GM19239 (cell line): ENCODE measurements around the gene TOE1.
"Not testable (repeated sequence)": the region's sequence is repeated elsewhere in the genome, so short reads cannot be mapped to it uniquely, and the experiment has no call there.

Experiments used
- DNase-seq: peaks from one replicate; pipeline ENCODE4 v3.0.0; 2011; ENCODE audit warnings: low spot score; ENCODE audit not compliant: insufficient read length
- FAIRE-seq: peaks from 2 replicates; lab custom pipeline; 2011; peaks lifted over from hg19 to GRCh38; lab: Jason Lieb, UNC

Gene TOE1

DNA sequence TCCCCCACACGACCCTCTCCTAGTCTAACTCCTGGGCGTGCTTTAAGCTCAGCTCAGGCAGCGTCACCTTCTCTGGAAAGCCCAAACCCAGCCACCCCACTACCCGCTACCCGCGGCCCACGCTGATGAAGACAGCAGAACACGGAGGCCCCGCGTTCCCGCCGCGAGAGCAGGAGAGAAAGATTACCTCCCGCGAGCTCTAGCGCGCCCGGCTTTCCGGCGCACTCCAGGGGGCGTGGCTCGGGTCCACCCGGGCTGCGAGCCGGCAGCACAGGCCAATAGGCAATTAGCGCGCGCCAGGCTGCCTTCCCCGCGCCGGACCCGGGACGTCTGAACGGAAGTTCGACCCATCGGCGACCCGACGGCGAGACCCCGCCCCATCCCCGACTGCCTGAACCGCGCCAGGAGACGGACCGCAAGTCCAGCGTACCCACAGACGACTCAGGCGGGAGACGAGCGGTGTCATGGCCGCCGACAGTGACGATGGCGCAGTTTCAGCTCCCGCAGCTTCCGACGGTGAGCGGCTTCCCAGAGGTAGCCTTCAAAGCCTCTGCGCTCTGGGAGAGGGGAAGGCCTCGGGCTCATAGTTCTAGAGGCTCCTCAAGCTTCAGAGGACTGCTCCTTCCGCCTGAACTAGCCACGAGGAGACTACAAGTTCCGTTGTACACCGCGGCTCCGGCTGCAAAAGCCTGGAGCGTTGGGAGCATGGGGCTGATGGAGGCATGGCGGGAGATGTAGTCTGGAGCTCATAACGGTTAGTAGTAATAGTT is at the start of gene TOE1, which contains the start of gene MUTYH:
TSS of gene TOE1 (plus strand) at position 382 of the 770 bp plus-strand sequence. CDS start at position 465, 83 bp downstream.
TSS of gene MUTYH (minus strand) at position 652 of the 770 bp plus-strand sequence. CDS start 5,935 bp downstream, outside the sequence.
- peak; percentile 83 for DNase-seq
- peak; percentile 90 for FAIRE-seq

DNA sequence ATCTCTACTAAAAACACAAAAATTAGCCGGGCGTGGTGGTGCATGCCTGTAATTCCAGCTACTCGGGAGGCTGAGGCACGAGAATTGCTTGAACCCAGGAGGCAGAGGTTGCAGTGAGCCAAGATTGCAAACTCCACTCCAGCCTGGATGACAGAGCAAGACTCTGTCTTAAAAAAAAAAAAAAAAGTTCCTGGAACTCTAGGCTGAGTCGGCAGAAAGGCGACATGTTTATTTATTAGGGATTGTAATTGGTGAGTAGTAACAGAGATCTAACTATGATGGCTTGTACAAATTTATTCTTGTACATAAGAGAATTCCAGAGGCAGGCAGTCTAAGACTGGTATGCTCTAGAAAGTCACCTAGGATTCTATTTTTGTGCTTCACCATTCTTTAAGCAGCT is 49.0 kb upstream of the TOE1 start:
- DNase-seq, FAIRE-seq: not testable (repeated sequence)

DNA sequence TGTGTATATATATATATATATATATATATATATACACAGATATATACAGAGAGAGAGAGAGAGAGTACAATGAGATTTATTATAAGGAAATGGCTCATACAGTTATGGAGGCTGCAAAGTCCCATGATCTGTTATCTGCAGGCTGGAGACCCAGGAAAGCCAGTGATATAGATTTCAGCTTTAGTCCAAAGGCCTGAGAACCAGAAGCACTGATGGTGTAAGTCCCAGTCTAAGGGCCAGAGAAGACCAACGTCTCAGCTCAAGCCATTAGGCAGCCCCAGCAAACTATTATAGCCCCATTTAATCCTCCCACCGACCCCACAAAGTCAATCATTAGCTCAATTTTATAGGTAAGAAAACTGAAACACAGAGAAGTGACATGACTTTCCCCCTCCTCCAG is 48.3 kb upstream of the TOE1 start:
- FAIRE-seq = no peak
- DNase-seq = no peak

DNA sequence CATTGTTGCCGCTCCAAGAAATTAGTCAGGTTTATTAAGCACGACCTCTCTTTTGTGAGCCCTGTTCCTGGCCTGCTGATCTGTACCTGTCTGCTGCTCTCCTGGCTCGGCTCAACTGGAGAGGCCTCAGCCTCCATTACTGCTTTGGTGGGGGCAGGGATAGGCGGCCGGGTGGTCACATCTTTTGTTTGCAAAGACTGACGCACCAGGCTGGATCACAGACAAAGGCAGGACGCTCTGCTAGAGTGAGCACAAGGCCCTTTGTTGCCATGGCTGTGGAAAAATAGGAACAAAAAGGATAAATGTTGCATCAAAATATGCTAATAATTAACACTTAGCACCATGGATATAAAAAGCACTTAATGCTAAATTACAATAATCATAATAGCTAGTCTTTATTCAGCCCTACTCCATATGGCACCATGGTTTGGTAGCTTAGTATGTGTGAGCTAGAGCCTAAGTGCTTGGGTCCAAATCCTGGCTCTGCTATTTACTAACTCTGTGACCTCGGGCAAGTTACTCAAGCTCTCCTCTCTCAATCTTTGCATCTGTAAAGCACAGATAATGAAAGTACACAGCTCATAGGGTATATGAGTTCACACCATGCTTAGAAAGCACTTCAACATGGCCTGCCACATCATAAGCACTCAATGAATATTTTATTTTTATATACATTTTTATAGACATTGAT is 42.2 kb upstream of the TOE1 start:
- DNase-seq (no peak), FAIRE-seq (no peak)

DNA sequence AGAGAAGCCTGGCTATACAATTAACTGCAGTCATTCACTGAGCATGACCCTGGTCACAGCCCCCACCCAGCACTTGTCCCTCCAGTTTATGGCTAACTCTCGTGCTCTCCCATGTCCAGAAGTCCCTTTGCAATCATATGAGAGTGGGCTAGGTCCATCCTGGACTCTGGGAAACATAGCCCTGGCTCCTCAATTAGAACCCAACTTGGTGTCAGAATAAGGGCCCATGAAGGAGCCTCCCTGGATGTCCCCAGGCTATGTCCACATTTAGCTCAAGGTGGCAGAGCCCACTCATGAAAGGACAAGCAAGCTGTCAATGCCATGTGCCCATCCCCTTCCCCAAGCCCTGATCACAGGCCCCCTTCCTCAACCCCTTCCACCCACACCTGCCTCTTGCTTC is 40.7 kb upstream of the TOE1 start:
- DNase-seq (no peak), FAIRE-seq (no peak)

DNA sequence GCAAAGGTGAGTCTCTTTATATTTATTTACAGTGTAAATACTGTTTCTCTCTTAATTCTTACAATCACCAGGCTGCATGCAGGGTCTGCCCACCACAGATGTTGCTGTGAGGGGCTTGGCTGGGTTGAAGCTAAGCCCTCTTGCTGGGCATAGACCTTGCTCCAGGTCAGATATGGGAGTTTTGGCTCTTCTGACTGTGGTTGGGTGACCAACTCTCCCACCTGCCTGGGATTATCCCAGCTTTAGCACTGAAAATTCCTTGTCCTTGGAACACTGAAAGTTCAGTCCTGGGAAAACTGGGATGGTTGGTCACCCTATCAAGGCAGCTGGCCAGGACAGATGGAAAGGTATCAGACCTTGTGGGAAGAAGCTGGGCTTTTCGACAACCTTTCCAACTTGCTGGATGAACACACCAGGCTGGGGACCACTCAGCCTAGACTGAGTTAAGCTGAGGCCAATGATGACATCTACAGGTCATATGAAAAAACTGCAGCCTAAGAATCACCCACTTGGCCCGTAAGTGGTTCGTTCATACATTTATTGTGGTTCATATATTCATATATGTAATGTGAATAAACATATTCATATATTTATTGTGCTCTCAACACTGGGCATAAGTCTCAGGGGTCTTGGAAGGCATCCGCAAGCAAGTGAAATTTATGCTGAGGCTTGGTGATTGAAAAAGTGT is 39.8 kb upstream of the TOE1 start:
- FAIRE-seq = peak; percentile 94
- peak; percentile 25 for DNase-seq

DNA sequence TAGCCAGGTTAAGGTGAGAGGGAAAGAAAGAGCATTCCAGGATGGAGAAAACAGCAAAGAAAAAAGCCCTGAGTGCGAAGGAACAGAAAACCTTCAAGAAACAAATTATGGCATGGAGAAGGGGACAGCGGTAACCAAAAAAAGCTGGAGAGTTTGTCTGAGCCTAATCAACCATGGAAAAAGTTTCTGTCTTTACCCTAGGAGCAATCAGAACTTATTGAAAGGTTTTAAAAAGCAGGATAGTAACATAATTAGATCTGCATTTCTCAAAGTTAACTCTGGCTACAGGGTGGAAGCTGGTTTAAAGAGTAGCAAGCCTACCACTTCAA is 39.3 kb upstream of the TOE1 start:
- DNase-seq (no peak), FAIRE-seq (no peak)

DNA sequence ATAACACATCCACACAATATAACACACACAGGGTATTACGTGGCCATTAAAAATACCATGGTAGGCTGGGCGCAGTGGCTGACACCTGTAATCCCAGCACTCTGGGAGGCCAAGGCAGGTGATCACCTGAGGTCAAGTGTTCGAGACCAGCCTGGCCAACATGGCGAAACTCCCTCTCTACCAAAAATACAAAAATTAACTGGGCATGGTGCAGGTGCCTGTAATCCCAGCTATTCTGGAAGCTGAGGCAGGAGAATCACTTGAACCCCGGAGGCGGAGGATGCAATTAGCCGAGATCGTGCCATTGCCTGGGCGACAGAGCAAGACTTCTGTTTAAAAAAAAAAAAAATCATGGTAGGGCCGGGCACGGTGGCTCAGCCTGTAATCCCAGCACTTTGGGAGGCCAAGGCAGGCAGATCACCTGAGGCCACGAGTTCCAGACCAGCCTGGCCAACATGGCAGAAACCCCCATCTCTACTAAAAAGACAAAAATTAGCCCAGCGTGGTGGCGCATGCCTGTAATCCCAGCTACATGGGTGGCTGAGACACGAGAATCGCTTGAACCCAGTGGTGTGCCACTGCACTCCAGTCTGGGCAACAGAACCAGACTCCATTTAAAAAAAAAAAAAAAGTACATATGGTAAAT is 37.3 kb upstream of the TOE1 start:
- no peak for FAIRE-seq
- no peak for DNase-seq

DNA sequence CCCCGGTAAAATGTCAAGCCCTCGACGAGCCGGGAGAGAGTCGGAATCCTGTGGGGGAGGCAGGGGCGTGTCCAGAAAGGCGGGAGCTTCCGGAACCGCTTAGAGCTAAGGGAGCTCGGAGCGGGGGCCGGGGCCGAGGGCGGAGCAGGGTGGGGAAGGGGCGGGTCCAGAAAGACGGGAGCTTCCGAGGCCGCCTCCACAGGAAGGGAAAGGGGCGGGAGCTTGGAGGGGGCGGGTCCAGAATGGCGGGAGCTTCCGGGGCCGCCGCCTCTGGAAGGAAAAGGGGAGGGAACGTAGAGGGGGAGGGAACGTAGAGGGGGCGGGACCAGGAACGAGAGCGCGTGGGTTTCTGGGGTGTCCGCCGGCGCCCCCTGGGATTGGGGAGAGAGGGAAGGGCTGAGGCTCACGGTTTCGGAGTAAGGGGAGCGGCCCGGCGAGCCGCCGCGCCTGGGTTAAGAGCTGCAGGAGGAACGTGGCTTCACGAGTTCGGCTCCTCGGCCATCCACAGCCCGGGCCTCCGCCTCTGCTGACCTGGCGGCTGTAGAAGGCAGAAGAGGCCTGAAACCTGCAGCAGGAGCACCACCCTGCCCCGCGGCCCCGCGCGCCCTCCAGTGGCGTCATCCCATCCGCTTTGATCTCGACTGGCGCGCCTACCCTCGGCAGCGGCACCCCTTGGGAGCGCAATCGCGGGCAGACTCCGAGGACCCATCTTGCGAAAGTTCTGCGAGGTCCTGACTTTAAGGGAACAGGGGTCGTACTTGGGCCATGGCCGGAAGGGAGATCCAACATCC is 36.3 kb upstream of the TOE1 start:
- DNase-seq = peak; percentile 76
- peak; percentile 92 for FAIRE-seq

DNA sequence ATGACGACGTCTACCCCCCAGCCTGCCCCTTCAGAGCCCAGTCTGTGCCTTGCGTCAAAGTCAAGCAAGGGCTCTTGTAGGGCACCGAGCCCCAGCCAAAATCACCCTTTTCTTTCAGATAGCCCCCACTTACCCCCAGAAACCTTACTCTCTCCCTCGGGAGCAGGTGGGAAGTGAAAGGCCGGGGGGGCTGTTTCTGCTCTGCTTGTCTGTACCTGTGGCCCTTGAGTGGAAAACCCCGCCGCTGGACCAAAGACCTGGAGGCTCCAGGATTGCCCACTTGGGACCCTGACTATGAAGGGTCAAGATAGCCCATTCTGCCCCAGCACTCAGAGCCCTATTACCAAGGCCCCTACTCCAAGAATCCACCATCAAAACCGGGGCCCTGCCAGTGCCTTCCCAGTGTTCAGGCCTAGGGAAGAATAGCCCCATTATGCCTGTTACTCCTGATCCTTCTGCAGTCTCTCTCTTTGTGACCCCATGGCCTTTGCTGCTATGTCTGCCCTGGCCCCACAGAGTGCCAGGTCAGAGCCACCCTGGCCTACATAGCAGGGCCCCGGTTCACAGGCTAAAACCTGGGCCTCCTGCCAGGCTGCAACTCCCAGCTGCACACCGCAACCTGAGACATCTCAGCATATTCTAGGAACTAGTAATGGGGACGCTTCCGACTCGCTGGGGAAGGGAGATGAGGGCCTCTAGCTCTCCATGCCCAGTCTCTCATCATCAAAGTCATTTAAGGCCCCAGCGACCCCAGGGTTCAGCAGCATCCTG is 35.5 kb upstream of the TOE1 start:
- DNase-seq (no peak), FAIRE-seq (peak; percentile 35)

DNA sequence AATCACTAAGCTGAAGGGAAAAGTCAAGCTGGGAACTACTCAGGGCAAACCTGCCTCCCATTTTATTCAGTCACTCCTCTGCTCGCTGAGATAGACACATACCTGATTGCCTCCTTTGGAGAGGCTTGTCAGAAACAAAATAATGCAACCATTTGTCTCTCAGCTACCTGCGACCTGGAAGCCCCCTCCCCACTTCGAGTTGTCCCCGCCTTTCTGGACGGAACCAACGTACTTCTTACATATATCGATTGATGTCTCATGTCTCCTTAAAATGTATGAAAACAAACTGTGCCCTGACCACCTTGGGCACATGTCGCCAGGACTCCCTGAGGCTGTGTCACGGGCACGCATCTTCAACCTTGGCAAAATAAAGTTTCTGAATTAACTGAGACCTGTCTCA is 34.7 kb upstream of the TOE1 start:
- no peak for FAIRE-seq
- no peak for DNase-seq

DNA sequence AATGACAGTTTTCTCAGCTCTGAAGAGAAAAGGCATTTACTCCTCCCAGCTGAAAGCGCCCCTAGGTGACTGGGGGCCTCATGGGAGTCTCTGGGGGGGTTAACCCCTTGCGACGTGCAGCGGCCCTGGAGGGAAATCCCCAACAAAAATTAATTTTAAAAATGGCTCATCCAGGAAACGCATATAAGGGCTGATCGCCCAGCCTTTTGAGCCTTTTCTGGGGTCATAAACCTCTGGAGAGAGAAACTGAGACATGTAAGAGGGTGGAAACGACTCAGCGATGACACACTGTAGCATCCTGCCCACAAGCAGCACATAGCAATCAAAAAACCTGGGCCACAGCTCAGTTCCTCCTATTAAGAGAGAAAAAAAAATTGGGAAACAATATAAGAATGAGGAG is 33.7 kb upstream of the TOE1 start:
- FAIRE-seq (peak; percentile 49), DNase-seq (no peak)

DNA sequence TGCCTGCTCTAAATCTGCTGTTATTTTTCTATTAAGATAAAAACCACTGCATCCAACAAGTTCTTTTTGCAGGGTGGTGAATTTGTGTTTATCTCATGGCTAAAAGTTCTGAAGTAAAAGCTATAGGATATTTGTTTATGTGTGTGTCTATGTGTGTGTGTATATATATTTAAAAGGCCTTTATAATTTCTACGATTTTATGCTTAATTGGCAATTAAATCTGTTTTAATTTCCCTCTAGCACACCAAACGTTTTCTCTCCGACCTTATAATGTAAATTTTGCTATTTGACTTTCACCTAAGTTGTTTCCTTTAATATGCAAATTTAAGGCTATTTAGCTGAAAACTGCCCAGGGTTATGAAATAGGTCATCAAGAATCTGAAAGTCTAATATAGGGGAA is 33.1 kb upstream of the TOE1 start:
- DNase-seq (no peak), FAIRE-seq (no peak)

DNA sequence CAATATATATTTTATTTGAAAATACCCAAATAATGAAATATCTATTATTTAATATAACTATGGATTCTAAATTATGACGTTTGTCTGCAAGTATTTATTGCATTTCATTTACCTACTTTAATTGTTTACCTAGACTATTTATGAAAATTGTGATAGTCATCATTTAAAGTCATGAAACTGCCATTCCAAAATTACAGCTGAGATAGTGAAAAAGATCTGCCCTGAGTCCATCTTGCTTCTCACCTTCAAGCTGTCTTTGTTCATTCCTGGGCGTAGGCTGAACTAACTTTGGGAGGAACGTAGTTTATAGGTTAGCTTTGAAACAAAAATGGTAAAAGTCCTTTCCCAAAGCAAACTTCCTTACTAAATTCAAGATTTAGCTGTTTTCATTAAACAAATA is 25.7 kb upstream of the TOE1 start:
- DNase-seq (no peak), FAIRE-seq (no peak)

DNA sequence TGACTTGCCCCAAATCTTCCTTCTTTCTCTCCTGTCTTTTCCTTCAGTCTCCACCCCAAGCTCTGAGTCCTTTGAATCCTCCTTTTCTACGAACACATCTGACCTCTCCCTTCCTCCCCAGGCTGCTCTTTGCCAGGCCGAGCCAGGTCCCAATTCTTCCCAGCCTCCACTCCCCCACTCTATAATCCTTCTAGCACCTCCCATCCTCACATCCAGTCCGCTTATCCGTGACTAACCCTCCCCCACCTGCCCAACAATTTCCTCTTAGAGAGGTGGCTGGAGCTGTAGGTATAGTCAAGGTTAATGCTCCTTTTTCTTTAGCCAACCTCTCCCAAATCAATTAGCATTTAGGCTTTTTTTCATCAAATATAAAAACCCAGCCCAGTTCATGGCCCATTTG is 22.8 kb upstream of the TOE1 start:
- DNase-seq = no peak
- no peak for FAIRE-seq

DNA sequence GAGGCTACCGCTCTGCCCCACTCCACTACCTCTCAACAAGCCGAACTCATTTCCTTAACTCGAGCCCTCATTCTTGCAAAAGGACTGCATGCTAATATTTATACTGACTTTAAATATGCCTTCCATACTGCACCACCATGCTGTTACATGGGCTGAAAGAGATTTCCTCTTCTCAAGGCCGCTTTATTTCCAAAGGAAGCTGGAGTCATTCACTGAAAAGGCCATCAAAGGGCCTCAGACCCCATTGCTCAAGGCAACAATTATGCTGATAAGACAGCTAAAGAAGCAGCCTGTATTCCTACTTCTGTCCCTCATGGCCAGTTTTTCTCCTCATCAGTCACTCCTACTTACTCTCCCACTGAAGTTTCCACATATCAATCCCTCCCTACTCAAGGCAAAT is 20.2 kb upstream of the TOE1 start:
- no peak for FAIRE-seq
- DNase-seq = no peak

DNA sequence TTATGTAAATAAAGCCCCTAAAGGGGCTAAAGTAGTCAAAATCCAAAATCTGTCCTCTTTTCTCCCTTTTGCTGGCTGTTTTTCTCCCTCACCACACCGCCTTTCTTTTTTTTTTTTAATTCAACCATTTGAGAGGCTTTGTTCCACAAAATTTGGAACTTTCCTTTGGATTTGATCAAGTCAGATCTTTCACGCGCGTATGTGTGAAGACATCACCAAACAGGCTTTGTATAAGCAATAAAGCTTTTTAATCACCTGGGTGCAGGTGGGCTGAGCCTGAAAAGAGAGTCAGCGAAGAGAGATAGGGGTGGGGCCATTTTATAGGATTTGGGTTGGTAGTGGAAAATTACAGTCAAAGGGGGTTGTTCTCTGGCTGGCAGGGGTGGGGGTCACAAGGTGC is 18.5 kb upstream of the TOE1 start:
- DNase-seq (no peak), FAIRE-seq (no peak)

DNA sequence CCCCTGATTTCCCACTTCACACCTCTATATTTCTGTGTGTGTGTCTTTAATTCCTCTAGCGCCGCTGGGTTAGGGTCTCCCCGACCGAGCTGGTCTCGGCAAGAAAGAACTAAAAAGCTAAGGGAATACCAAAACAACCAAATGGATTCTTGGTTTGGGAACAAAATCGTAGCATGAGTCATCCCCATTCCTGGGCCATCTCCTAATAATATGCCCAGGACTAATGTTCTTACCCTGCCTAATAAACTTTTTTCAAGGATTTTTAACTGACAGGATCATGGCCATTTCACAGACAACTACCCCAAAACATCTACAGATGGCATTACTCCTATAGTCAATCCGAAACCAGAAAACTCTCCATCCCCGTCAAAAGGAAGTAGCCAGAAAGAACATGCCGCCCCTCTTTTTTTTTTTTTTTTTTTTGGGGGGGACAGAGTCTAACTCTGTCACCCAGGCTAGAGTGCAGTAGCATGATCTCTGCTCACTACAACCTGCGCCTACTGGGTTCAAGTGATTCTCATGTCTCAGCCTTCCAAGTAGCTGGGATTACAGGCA is 17.4 kb upstream of the TOE1 start:
- peak; percentile 56 for FAIRE-seq

More for the DNA sequence above, 17.4 kb upstream of the TOE1 start:
- DNase-seq = no peak
